ENCODE measurements around the gene CORIN.

DNA sequence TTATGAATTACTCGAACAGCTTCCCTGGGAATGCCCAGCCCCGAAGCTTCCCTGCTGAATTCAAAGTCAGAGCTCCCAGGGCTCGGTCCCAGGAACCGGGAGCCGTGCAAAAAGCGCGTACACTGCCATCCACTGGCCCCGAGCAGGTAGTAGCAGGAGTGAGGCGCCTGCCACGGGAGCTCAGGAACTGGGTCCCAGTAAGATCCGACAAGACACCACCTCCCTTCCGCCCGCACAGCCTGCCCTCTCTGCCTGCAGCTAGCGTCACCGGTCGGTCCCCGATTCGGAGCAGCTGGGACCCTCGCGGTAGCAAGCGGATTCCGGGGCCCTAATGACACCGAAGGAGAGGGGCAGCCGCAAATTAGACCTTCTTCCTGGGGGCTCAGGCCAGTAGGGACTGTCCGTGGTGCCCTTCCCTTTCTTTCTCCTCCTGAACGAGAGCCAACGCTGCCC, 1.2 kb downstream of the CORIN start:
- TF ChIP-seq POLR2AphosphoS5 (IDR thresholded peaks at IDR 0.05; ENCODE audit: low read depth, low read length) (no peak), TAF1 (IDR thresholded peaks at IDR 0.05; ENCODE audit: low read depth, low read length) (no peak)

Data from GM12891 (cell line).